Erythroblast (primary cell): ENCODE data around the gene DLG2.

Source experiments
- DNase-seq, 2 experiments: peaks; one replicate each; lab custom pipeline; 2025; lab: John Stamatoyannopoulos, UW
- GATA1 ChIP-seq: IDR thresholded peaks from 2 replicates; pipeline ENCODE4 v1.6.1; 2011; ENCODE audit warnings: low read depth, mild to moderate bottlenecking, control low read depth, low read length, moderate library complexity
- POLR2A ChIP-seq: IDR thresholded peaks from 2 replicates; pipeline ENCODE4 v1.6.1; 2011; ENCODE audit warnings: mild to moderate bottlenecking, low read length

The DLG2 gene

DNA sequence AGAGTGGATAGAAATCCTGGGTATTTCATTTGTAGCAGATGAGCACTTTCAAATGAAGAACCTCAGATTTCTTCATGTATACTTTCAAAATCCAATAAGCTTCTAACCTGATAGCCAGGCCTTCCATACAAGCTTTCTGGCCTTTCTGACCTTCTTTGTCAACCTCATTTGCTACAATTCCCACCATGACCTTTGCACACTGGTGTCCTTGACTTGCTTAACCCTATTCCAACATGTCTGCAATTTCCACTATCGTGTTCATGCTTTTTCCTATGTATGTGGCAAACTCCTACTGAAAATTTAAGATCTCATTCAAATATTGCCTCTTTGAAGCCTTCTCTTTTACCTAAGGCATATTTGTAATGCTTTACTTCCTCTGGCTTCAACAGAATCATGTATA lies 2098.9 kb downstream of the DLG2 start:
- DNase-seq = no peak

DNA sequence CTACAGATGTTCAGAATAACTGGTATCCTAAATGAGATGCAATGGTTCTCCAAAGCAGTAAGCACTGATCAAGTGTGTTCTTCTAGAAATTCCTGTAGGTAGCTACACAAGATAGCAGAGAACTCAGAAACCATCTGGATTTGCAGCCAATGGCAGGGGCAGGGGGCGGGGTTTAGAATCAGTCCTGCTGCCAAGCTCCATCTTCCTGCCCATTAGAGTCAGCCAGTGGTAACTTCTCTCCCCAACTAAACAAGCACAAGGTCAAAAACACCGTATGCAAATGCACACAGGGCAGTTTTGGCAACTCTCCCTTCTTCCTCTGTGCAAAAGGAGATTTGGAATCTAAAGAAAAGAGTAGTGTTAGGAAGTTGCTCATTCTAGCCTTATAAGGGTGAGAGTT lies 2103.5 kb downstream of the DLG2 start:
- DNase-seq = no peak
- TF ChIP-seq POLR2A = no peak
- no peak for TF ChIP-seq GATA1

More for the DNA sequence above, 2098.9 kb downstream of the DLG2 start:
- TF ChIP-seq POLR2A = no peak
- TF ChIP-seq GATA1 = no peak

DNA sequence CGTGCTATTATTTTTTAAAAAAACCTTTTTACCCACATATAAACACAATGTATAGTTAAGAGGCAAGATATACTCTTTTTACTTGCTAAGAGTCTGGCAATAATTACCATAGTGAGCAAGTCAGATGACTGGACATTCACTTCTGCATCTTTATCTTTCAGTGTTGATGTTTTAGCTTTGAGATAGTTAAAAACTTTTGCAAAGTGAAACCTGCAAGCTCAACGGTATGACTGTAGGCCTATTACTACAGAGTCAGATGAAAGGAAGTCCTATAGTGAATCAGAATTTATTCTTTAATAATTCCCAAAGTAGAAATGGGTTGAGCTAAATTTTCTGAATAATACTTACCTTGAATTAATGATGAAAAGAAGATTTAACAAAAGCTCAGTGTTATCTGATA lies 2104.2 kb downstream of the DLG2 start:
- TF ChIP-seq POLR2A = no peak
- TF ChIP-seq GATA1 = no peak
- no peak for DNase-seq

DNA sequence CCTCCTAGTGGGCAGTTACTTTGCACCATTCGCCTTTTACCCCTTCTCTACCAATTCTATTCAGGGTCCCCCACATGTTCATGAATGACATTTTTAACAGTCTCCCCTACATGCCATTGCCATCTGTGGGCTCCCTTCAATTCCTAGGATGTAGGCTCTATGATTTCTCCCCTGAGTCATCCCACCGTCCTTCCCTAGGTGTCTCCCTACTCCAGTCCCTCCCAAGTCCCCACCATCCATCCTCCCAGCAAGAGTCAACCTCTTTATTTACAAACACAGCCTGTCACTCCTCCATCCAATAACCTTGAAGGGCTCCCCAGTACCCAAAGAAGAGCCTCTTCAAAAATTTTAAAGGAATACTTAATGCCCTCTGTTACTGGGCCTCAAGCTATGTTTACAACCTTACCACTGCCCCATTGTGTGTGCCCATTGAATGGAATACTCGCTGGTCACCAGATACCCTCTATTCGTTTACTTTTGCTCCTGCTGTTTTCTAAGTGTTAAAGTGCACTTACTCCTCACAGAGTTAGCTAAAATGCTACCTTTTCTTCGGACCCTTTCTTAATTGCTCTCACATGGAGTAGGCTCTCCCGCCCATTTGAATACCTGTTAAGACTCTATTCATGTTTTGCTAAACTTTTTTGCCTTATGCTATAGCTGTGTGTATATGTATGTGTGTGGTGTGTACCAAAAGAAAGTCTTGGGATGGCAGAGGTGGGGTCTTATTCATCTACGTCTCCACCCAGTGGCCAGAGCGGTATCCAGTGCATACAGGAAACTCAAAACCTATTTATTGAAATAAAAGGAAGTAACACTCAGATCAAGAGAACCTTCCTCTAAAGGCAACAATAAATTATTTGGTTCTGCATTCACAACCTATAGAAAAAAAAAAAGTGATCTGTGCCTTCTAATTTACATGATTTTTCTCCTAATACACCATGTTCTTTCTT lies 2105.2 kb downstream of the DLG2 start:
- DNase-seq = no peak
- TF ChIP-seq GATA1 (no peak), POLR2A (no peak)

DNA sequence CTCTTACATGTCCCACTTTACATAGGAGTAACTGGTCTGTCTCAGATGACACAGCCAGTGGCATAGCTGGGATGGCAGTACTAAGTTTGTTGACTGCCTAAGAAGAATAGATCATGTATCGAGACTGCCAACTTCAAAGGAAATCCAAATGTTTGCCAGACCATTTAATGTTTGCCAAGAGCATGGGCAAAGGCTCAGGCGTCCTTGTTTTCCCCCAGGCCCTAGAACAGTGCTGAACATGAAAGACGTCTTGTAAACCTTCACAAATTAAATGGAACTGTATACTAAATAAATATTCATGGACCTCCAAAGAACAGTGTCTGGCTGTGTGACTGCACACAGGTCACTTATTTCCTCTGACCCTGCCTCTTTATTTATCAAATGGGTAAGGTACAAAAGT lies 2106.3 kb downstream of the DLG2 start:
- no peak for DNase-seq
- no peak for TF ChIP-seq POLR2A
- no peak for TF ChIP-seq GATA1

DNA sequence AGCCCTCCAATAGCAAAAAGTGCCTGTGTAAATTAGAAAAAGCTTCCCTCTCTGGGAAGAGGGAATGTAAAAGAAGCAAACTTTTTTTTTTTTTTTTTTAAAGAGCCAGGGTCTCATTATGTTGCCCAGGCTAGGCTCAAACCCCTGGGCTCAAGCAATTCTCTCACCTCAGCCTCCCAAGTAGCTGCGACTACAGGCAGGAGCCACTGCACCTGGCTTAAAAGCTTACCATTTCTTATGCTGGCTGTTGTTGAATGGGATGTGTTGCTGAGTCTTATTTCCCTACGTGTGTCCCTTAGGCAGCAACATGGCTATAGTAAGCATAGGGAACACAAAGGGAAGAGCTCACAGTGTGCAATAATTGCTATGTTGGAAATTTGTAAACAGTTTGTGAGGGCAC lies 2115.5 kb downstream of the DLG2 start:
- TF ChIP-seq GATA1 (no peak), POLR2A (no peak)
- no peak for DNase-seq

DNA sequence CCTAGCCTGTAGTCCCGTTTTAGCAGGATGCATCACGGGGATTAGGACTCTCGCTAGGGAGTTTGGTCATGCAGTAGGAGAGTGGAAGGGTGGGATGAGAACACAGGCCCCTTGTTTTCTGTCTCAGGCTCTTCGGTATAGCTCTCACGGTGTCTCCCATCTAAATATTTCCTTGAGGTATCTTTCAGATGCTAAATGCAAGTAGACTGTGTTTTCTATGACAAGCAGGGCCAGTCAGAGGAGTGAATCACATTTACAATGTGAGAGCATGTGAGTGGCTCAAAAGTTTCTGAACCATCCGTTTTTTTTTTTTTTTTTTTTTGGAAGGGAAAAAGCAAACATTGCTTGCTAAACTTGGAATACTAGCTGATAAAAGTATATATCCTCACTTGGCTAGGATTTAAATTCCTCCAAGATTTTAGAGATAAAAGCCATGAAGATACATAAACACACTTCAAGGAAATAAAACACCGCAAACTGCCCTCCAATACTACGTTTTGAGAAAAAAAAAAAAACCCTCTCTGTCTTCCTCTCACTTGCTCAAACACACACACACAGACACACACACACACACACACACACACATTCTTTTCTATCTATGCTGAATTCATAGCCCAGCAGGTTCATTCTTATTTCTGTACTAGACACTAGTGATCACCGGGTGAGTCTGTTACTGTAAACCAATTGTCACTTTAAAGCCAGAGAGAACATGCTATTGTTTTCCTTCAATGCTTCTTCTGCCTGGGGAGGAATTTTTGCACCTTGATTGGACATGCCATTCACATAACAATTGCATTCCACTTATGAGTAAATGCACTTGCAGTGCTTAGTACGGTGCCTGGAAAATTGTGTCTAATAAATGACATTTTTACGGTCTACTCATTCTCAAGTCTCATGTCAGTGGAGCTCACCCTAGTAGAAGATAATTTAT lies 2116.3 kb downstream of the DLG2 start:
- TF ChIP-seq GATA1 (no peak), POLR2A (no peak)
- DNase-seq = no peak

DNA sequence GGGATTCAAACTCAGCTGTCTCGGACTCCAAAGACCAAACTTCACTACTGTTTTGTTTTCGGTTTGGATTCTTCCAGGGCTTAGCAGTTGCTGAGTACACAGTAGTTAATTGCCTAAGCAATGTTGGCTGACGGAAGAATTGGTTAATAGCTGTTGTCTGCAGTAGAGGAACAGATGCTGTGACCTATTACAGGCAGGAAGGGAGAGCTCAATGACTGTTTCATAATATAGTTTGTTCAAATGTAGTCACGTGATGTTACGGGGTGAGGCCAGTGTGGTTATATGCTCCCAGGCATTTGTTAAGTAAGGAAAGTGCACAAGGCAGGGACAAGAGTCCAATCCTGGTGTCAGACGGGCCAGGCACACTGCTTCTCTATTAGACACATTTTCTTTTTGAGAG lies 2118.3 kb downstream of the DLG2 start:
- DNase-seq = no peak
- TF ChIP-seq GATA1 = no peak
- no peak for TF ChIP-seq POLR2A

DNA sequence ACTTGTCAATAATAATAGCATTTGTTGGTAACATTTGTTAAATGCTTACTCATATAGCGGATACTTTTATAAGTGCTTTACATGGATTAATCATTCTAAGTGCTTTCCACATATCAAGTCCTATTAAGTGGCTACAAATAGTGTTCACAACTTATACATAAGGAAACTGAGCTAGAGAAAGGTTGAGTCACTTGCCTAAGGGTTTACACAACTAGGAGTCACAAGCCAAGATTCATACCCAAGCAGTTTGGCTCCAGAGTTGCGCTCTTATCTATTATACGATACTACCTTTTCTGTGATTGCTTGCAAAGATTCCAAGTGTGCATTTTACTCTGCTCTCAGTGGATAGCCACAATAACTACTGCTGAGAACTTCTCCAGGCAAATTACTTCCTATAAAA lies 2125.1 kb downstream of the DLG2 start:
- no peak for DNase-seq
- TF ChIP-seq POLR2A (no peak), GATA1 (no peak)

DNA sequence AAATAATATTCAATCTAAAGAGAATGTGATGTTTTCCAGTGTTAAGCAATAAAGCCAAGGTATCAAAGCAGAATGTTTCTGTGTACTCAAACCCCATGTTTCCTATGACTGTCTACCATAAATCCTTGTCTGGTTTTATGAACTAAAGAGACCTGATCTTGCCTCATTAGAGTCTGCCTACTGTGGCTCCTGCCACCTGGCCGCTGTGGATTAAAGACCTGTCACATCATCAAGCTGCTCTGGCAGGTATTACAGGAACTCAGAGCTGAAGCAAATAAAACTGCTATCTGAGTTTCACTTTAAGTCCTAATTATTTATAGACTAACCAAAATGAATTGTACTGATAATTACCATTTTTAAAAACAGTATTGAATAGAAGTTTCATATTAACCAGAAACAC lies 2133.2 kb downstream of the DLG2 start:
- no peak for TF ChIP-seq POLR2A
- TF ChIP-seq GATA1 = no peak
- no peak for DNase-seq

DNA sequence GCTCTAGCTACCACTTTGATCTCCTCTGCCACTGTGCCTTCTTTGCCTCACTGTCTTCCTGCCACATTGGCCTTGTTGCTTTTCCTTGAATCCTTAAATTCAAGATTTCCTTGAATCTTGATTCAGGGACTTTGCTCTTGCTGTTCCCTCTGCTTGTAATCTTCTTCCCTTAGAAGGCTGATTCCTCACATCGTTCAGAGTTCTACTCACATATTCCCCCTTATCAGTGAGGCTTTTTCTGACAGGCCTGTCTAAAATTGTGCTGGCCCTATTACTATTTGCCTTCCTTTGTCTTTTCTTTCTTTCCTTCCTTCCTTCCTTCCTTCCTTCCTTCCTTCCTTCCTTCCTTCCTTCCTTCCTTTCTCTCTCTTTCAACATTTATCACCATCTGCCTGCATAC lies 2134.1 kb downstream of the DLG2 start:
- no peak for TF ChIP-seq GATA1
- no peak for TF ChIP-seq POLR2A
- DNase-seq = no peak

DNA sequence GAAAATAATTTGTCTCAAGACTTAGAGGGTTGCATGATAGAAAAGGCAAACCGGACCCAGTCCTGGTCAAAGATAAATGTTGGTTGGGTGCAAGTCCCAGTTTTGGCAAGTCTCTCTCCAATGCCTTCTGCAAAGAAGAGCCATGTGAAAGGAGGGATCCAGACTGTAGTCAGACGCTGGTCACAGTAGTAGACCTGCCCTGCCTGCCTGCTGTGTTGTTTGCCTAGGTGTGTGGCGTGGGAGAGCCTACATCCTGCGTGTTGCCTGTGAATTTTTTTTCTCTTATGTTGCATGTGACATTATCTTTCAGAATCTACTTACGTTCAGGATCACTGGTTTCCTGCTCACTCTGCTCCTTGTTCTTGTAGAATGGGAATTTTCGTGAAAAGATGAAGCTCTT lies 2143.3 kb downstream of the DLG2 start:
- TF ChIP-seq GATA1 (no peak), POLR2A (no peak)
- no peak for DNase-seq

DNA sequence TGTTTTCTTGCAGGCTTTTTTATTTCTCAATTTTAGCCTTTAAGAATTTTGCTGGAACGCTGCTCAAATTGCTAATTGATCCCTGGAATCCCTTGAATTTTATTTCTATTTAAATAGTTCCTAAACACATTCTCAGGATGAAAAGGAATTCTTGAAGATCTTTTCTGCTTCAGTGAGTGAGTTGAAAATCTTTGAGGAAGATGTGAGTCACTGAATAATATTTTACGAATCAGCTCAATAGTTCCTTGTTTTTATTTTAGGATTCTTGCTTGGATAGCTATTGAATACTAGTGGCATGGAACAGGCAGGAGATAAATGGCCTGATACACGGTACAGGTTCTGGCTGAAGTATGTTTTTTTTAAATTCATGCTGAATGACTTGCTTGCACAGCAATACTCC lies 2146.3 kb downstream of the DLG2 start:
- TF ChIP-seq POLR2A = no peak
- no peak for TF ChIP-seq GATA1
- no peak for DNase-seq

DNA sequence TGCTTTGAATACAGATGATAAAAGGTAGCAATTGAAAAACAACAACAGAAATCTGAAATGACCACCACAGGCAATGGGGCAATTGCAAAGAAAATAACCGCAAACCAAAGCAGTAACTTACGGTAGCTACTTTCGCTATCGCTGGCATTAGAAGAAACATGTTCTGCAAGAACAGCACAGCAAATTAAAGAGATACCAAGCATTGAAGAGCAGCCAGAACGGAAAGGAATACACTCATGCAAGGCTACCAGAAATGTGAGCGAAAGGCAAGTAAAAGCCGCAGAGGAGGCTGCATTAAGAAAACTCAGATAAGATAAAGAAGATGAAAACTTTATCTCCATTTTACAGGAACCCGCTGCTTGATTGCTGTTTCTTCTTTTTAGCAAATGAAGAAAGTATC lies 2146.9 kb downstream of the DLG2 start:
- DNase-seq = no peak
- TF ChIP-seq POLR2A = no peak
- no peak for TF ChIP-seq GATA1
